HL-60 (cell line): ENCODE measurements around the gene C16orf95.

ENCODE experiments used
- CTCF ChIP-seq: IDR thresholded peaks from one replicate; pipeline ENCODE4 v1.5.1; 2011; ENCODE audit warnings: low read length, control low read depth, inconsistent platforms; ENCODE audit not compliant: insufficient read depth
- POLR2AphosphoS5 ChIP-seq: IDR thresholded peaks from 2 replicates; pipeline ENCODE4 v1.6.1; 2012; ENCODE audit warnings: low read depth

- TF ChIP-seq POLR2AphosphoS5 = no peak
- TF ChIP-seq CTCF = no peak
Observed at GRCh38 chr16:87323727-87324410, 6.7 kb upstream of the C16orf95 start.
